PC-3 (cell line): ENCODE data around the gene DYNLT4.

Experiments
- EZH2 ChIP-seq: fragments of 300-600 bp; sonication (generic); IDR thresholded peaks from one replicate; pipeline ENCODE4 v1.6.1; 2017; ENCODE audit warnings: antibody characterized with exemption, mild to moderate bottlenecking, low read length; ENCODE audit not compliant: unreplicated experiment
- TF ChIP-seq, protein P1 (sequence below): fragments of 300-600 bp; sonication (generic); conservative IDR thresholded peaks from 2 replicates; pipeline ENCODE4 v1.5.1; 2017; ENCODE audit warnings: antibody characterized with exemption, low read depth, mild to moderate bottlenecking, low read length

GRCh38 chr1:44785501-44786137 is 21.5 kb downstream of the DYNLT4 start:
- TF ChIP-seq, protein P1, sequence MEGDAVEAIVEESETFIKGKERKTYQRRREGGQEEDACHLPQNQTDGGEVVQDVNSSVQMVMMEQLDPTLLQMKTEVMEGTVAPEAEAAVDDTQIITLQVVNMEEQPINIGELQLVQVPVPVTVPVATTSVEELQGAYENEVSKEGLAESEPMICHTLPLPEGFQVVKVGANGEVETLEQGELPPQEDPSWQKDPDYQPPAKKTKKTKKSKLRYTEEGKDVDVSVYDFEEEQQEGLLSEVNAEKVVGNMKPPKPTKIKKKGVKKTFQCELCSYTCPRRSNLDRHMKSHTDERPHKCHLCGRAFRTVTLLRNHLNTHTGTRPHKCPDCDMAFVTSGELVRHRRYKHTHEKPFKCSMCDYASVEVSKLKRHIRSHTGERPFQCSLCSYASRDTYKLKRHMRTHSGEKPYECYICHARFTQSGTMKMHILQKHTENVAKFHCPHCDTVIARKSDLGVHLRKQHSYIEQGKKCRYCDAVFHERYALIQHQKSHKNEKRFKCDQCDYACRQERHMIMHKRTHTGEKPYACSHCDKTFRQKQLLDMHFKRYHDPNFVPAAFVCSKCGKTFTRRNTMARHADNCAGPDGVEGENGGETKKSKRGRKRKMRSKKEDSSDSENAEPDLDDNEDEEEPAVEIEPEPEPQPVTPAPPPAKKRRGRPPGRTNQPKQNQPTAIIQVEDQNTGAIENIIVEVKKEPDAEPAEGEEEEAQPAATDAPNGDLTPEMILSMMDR = no peak
- TF ChIP-seq EZH2 = no peak
